Stimulated activated CD8-positive, alpha-beta memory T cell treated with anti-CD3 and anti-CD28 coated beads, Interleukin-4, amount 100 ng/mL, for 4 hours (primary cell): Measurements from ENCODE around the gene NEURL3.
"Not testable (repeated sequence)": the region's sequence is repeated elsewhere in the genome, so short reads cannot be mapped to it uniquely, and the experiment has no call there.

ENCODE experiments used
- DNase-seq, 2 donors: peaks; one replicate each; pipeline ENCODE4 v3.0.0-alpha.2; 2020; ENCODE audit warnings: low read depth in 2 of 2, low spot score in 1 of 2

NEURL3 gene, protein sequence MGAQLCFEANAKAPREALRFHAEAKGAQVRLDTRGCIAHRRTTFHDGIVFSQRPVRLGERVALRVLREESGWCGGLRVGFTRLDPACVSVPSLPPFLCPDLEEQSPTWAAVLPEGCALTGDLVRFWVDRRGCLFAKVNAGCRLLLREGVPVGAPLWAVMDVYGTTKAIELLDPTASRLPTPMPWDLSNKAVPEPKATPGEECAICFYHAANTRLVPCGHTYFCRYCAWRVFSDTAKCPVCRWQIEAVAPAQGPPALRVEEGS

GRCh38 chr2:96505231-96505889 lies at the start of gene NEURL3:
NEURL3 (minus strand) TSS chr2:96505357; CDS start chr2:96505286, 71 bp downstream.
- DNase-seq: no peak

GRCh38 chr2:96554293-96555145 lies 49.4 kb upstream of the NEURL3 start:
- DNase-seq: peak in 1 of 2 donors; percentile 23

DNA sequence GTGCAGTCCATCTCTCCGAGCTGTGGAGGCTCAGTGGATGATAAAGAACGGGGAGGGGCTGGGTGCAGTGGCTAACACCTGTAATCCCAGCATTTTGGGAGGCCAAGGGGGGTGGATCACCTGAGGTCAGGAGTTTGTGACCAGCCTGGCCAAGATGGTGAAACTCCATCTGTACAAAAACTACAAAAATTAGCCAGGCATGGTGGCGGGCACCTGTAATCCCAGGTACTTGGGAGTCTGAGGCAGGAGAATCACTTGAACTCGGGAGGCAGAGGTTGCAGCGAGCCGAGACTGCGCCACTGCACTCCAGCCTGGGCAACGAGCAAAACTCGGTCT lies 48.8 kb upstream of the NEURL3 start:
- not testable (repeated sequence) for DNase-seq

DNA sequence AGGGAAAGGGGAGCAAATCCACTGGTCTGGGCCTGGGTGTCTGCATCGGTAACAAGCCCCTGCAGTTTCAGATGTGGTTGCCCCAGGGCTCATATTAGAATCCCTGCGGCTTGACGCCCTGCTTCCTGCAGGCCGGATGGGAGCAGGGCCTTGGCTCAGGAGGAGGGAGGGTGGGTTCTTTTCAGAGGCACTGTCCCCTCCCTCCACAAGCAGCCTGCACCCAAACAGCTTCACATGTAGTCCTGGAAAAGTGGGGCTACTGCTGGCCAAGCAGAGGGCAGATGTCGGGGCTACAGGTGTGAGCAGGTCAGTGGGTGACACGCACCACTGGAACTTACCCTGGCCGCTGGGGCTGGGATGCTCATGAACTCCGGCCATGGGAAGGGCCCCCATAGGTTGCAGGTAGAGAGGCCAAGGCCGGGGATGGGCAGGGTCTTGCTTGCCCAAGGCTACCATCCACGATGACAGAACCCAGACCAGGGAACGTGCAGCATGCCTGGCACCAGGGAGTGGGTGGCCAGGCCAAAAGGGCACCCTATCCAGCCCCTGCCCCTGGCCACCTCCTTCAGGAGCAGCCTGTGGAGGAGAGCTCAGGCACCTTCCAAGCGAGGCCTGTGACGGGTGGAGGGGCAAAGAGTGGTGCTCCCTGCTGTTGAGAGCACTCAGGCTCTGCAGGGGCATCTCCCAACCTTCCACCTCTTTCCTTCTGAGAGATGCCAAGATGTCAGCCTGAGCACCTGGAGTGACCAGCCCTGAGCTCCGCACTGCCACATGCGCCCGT lies 48.2 kb upstream of the NEURL3 start:
- DNase-seq: no peak

- no peak for DNase-seq
Measured at GRCh38 chr2:96552315-96553175, 47.4 kb upstream of the NEURL3 start.

DNA sequence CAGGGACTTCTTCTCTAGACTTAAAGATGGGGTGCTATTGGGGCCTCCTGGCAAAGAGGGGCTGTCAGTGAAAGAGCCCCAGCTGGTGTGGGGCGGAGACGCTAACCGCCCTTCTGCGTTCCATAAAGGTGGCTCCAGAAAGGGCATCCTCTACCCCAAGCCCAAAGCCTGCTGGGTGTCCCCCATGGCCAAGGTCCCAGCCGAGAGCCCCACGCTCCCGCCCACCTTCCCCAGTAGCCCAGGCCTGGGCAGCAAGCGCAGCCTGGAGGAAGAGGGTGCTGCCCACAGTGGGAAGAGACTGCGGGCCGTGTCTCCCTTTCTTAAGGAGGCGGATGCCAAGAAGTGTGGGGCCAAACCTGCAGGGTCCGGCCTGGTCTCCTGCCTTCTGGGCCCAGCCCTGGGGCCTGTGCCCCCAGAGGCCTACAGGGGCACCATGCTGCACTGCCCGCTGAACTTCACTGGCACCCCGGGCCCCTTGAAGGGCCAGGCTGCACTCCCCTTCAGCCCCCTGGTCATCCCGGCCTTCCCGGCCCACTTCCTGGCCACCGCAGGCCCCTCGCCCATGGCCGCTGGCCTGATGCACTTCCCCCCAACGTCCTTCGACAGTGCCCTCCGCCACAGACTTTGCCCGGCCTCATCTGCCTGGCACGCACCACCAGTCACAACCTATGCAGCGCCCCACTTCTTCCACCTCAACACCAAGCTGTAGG lies 46.6 kb upstream of the NEURL3 start:
- DNase-seq: no peak

GRCh38 chr2:96550787-96551604 lies 45.8 kb upstream of the NEURL3 start:
- no peak for DNase-seq

GRCh38 chr2:96549967-96550786 lies 45.0 kb upstream of the NEURL3 start:
- DNase-seq: no peak

GRCh38 chr2:96549466-96549785 lies 44.3 kb upstream of the NEURL3 start:
- DNase-seq: no peak

DNA sequence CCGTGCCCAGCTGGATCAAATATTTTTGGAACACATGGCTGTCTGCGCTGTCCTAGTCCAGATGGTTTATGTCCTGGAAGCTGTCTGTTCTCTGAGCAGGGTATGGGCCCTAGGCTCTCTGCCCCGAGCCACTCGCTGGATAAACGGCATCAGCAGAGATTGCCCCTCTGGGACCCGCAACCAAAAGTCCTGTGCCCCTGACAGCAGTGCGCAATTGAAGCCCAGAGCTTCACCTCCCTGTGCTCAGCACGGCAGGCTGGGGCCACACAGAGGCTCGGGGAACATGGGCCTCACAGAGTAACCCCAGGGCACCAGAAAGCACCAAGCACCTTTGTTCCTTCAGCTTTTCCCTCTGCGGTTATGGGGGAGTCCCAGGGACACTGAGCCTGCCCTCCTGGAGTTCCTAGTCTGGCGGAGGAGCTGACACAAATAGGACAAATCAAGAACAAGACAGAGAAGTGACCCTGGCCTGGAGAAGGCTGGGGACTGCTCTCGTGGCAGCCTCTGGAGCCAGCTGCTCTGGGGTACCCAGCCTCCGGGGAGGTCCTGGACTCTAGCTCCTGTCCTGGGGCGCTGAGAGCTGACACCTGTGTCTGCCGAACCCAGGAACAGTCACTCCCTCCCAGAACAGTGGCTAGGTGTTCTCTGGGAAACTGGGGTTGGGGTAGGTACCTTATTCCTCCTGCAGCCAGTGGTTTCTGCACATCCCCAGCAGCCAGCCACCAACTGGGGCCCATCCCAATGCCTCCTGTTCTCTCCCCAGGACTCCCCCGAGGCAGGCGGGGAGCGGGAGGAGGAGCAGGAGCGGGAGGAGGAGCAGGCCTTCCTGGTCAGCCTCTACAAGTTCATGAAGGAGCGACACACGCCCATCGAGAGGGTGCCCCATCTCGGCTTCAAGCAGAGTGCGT lies 43.7 kb upstream of the NEURL3 start:
- DNase-seq: no peak

DNA sequence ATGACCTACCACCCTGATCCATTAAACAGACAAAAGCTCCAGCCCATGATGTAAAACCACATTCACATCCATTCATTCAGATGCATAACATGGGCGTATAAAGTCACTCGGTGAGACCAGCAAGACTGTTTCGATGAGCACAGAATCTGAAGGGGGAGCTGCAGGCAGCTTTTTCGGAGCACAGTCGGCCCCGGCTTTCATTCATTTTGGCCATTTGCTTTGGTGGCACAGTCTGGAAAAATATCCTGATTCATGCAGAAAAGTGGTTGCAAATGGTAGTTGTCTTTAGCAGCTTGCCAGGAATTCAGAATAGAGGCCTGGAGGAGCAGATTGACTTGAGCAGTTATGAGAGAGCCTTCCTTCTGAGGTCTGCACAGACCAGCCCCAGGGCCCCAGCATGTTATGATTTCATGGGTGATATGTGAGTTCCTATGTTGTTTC lies 42.6 kb upstream of the NEURL3 start:
- no peak for DNase-seq

GRCh38 chr2:96547203-96547641 lies 42.1 kb upstream of the NEURL3 start:
- no peak for DNase-seq

DNA sequence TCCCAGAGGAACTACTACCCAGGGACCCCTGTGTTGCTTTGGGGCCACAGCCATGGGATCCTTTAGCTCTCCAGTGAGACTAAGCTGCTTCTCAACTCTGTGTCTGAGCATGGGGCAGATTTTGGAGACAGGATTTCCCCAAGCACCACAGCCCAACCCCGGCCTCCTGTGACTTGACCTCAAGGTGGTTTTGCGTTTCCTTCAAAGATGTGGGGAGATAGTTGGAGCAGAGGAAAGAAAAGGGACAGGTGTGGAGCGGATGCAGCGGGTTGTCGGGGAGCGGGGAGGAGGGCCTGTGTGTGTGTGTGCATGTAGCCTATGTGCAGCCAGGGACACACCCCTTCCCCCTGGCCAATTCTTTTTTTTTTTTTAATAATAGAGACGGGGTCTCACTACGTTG lies 41.6 kb upstream of the NEURL3 start:
- no peak for DNase-seq

DNA sequence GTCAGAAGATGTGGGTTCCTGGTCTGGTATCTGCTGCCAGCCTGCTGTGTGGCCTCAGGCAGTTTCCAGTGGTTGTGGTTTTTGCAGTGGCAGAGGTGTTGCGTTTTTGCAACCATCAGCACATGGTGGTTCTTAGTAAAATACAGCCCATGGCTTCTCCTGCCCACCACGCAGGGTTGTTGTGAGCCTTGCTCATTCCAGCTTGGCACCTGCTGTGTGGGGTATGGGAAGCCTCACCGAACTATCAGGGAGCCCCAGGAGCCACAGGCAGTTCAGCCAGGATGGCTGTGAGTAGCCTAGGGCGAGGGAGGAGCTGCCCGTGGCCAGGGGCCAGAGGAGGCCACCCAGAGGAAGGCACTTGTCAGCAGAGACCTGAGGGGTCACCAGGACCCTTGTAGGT lies 41.2 kb upstream of the NEURL3 start:
- no peak for DNase-seq

DNA sequence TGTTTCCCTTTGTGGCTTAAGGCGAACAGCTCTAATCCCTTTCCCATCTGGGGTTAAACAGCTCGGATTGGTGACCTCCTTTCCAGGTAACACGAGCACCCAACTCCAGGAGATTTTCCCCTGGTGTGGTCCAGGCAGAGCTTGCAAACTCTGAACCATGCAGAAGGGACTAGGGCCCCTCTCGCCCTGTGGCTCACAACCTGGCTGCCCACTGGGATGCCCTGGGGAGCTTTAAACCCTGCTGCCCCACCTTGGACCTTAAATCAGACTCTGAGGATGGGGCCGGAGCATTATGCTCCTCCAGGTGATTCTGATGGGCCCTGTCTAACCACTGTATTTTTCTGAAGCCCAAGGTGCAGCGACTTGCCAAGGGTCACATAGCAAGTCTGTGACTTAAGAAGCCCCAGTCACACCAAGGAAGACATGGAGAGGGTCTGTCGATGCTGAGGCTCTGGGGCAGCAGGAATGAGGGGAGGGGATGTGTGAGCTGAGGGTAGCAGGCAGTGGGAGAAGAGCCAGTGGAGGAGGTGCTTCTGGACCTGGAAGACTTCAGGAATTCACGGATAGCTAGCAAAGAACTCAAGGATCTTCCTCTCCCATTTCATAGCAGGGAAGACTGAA lies 37.3 kb upstream of the NEURL3 start:
- DNase-seq: no peak

DNA sequence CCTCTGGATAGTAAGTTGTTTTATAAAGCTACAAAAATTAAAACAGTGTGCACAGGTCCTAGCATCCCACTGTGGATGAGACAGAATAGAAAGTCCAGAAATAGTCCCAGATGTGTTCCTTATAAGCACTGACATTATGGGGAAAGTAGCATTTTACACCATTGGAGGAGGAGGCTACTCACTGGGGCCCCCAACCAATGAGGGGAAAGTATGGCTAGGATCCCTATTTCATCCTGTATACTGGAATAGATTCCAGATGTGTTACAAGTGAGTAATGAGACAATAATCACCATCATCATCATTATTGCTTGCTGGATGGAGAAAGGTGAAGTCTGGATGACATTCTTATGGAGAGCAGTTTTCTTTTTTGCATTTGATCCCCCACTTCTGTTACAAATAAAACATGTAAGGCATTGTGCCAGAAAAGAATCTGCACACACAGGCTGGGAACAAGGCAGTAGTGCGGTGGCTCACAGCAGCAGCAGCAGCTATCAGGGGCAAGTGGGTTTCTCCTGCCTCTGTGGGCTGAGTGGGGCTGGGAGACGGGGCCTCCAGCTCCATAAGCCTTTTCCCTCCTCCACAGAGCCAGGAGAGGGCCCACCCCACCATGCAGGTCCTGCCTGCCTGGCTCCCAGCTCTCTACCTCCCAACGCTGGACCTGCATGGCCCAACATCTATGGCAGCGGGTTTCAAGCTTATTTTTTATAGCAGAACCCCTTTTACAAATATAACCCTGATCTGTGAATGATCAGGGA lies 36.4 kb upstream of the NEURL3 start:
- DNase-seq: no peak
